Measurements from ENCODE around the gene LRRC51. TPM values are rescaled to one million over a fixed set of nuclear protein-coding genes. Genes with fewer than 3 reads are reported as not detected.
A peak's percentile ranks its signal among the peaks of the same experiment; 100 is the strongest.

The LRRC51 gene
- total and polyA plus RNA-seq, 2 donors (not counting 1 experiment from before 2014, with no cell fraction given), result 5.0 to 6.9 TPM

GRCh38 chr11:72103754-72104167 lies 23.1 kb downstream of the LRRC51 start:
- peaks cover 5% of the 10 kb centered on the region for H3K36me3 ChIP-seq (ENCODE audit: control insufficient read depth, insufficient read depth, low read length)
- no peak for TF ChIP-seq EZH2 (IDR thresholded peaks at IDR 0.05; ENCODE audit: low read length, missing control alignments)
- TF ChIP-seq, protein P1, sequence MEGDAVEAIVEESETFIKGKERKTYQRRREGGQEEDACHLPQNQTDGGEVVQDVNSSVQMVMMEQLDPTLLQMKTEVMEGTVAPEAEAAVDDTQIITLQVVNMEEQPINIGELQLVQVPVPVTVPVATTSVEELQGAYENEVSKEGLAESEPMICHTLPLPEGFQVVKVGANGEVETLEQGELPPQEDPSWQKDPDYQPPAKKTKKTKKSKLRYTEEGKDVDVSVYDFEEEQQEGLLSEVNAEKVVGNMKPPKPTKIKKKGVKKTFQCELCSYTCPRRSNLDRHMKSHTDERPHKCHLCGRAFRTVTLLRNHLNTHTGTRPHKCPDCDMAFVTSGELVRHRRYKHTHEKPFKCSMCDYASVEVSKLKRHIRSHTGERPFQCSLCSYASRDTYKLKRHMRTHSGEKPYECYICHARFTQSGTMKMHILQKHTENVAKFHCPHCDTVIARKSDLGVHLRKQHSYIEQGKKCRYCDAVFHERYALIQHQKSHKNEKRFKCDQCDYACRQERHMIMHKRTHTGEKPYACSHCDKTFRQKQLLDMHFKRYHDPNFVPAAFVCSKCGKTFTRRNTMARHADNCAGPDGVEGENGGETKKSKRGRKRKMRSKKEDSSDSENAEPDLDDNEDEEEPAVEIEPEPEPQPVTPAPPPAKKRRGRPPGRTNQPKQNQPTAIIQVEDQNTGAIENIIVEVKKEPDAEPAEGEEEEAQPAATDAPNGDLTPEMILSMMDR (conservative IDR thresholded peaks at IDR 0.05 in 1 of 2, IDR thresholded peaks at IDR 0.05 in 1 of 2; ENCODE audit: low read depth in 1 of 2, low read length in 2 of 2), result no peak
- peak overlapping the region in 3 of 4 experiments; percentile 36 to 45 (median 44) for H3K4me3 ChIP-seq (replicated peaks in 1 of 4; ENCODE audit: control extremely low read depth in 1 of 4, insufficient read depth in 1 of 4, low read depth in 3 of 4, low read length in 4 of 4)
- H2AFZ ChIP-seq (ENCODE audit: low read length), result peak overlapping the region; percentile 84
- H3K9ac ChIP-seq (ENCODE audit: insufficient read depth, low read length), result peak overlapping the region; percentile 40
- H3K27me3 ChIP-seq (ENCODE audit: control insufficient read depth, insufficient read depth, low read length), result no peaks in the 10 kb centered on the region
- H3K27ac ChIP-seq (ENCODE audit: insufficient read depth, low read length), result peak overlapping the region; percentile 82
- no peak for DNase-seq (ENCODE audit: low read depth in 2 of 2)
- H3K4me1 ChIP-seq (ENCODE audit: control insufficient read depth, extremely low read depth, insufficient read depth, low read length), result peaks cover 18% of the 10 kb centered on the region
- no peaks in the 10 kb centered on the region for H4K20me1 ChIP-seq (ENCODE audit: control insufficient read depth, extremely low read depth, insufficient read depth, low read length)
- peaks cover 39% of the 10 kb centered on the region for H3K79me2 ChIP-seq (ENCODE audit: control insufficient read depth, insufficient read depth, low read length)
- H3K4me2 ChIP-seq (ENCODE audit: extremely low read depth, insufficient read depth, low read length), result peak overlapping the region; percentile 69
- no peaks in the 10 kb centered on the region for H3K9me3 ChIP-seq (ENCODE audit: control insufficient read depth, insufficient read depth, low read depth, low read length)

DNA sequence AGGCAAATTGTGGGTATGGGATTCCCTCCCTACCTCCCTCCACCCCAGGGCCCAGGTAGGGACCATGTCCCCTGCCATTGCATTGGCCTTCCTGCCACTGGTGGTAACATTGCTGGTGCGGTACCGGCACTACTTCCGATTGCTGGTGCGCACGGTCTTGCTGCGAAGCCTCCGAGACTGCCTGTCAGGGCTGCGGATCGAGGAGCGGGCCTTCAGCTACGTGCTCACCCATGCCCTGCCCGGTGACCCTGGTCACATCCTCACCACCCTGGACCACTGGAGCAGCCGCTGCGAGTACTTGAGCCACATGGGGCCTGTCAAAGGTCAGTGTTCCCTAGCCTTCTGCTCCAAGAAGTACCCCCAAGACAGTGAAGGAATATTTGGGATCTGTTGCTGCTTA lies 25.2 kb downstream of the LRRC51 start, which contains the start of gene TOMT:
Gene TOMT, plus strand, starts transcription at position 37 of the 400 bp plus-strand sequence. Its CDS starts 28 bp downstream, at position 65.
- Histone ChIP-seq H3K4me1 (ENCODE audit: control insufficient read depth, extremely low read depth, insufficient read depth, low read length) (peaks cover 15% of the 10 kb centered on the region), H3K36me3 (ENCODE audit: control insufficient read depth, insufficient read depth, low read length) (peaks cover under 1% of the 10 kb centered on the region), H3K9me3 (ENCODE audit: control insufficient read depth, insufficient read depth, low read depth, low read length) (no peaks in the 10 kb centered on the region), H3K27ac (ENCODE audit: insufficient read depth, low read length) (no peak within 1 kb of the TSS), H2AFZ (ENCODE audit: low read length) (no peak within 1 kb of the TSS), H3K27me3 (ENCODE audit: control insufficient read depth, insufficient read depth, low read length) (no peaks in the 10 kb centered on the region), H3K79me2 (ENCODE audit: control insufficient read depth, insufficient read depth, low read length) (peaks cover 22% of the 10 kb centered on the region), H3K4me3 (replicated peaks in 1 of 4; ENCODE audit: control extremely low read depth in 1 of 4, insufficient read depth in 1 of 4, low read depth in 3 of 4, low read length in 4 of 4) (no peak within 1 kb of the TSS), H3K4me2 (ENCODE audit: extremely low read depth, insufficient read depth, low read length) (no peak within 1 kb of the TSS), H3K9ac (ENCODE audit: insufficient read depth, low read length) (no peak within 1 kb of the TSS), H4K20me1 (ENCODE audit: control insufficient read depth, extremely low read depth, insufficient read depth, low read length) (no peaks in the 10 kb centered on the region)
- DNase-seq (ENCODE audit: low read depth in 2 of 2), result no peak
- TF ChIP-seq, protein P1 (conservative IDR thresholded peaks at IDR 0.05 in 1 of 2, IDR thresholded peaks at IDR 0.05 in 1 of 2; ENCODE audit: low read depth in 1 of 2, low read length in 2 of 2), result no peak
- TF ChIP-seq EZH2 (IDR thresholded peaks at IDR 0.05; ENCODE audit: low read length, missing control alignments), result no peak

- Histone ChIP-seq H3K4me3 (replicated peaks in 1 of 4; ENCODE audit: control extremely low read depth in 1 of 4, insufficient read depth in 1 of 4, low read depth in 3 of 4, low read length in 4 of 4) (peak overlapping the region; percentile 35 to 82 (median 59)), H3K79me2 (ENCODE audit: control insufficient read depth, insufficient read depth, low read length) (no peaks in the 10 kb centered on the region), H3K27ac (ENCODE audit: insufficient read depth, low read length) (peak overlapping the region; percentile 97), H3K36me3 (ENCODE audit: control insufficient read depth, insufficient read depth, low read length) (no peaks in the 10 kb centered on the region), H3K4me2 (ENCODE audit: extremely low read depth, insufficient read depth, low read length) (peak overlapping the region; percentile 83), H3K4me1 (ENCODE audit: control insufficient read depth, extremely low read depth, insufficient read depth, low read length) (peaks cover 8% of the 10 kb centered on the region), H3K27me3 (ENCODE audit: control insufficient read depth, insufficient read depth, low read length) (no peaks in the 10 kb centered on the region), H3K9me3 (ENCODE audit: control insufficient read depth, insufficient read depth, low read depth, low read length) (no peaks in the 10 kb centered on the region), H4K20me1 (ENCODE audit: control insufficient read depth, extremely low read depth, insufficient read depth, low read length) (no peaks in the 10 kb centered on the region), H3K9ac (ENCODE audit: insufficient read depth, low read length) (peak overlapping the region; percentile 56), H2AFZ (ENCODE audit: low read length) (peak overlapping the region; percentile 24)
- no peak for TF ChIP-seq EZH2 (IDR thresholded peaks at IDR 0.05; ENCODE audit: low read length, missing control alignments)
- TF ChIP-seq, protein P1 (conservative IDR thresholded peaks at IDR 0.05 in 1 of 2, IDR thresholded peaks at IDR 0.05 in 1 of 2; ENCODE audit: low read depth in 1 of 2, low read length in 2 of 2), result no peak
- DNase-seq (ENCODE audit: low read depth in 2 of 2), result no peak
Measured at GRCh38 chr11:72111300-72112142, 30.9 kb downstream of the LRRC51 start.
